Brain microvascular endothelial cell (primary cell): ENCODE results near the gene BCL11A.

Source experiments
- DNase-seq: peaks from one replicate; pipeline ENCODE4 v3.0.0-alpha.2; 2020
- H3K27ac ChIP-seq: fragments of 250-450 bp; sonication (Bioruptor Pico); 2 replicates; pipeline ENCODE4 v1.5.1; 2020; ENCODE audit warnings: mild to moderate bottlenecking, moderate library complexity
- H3K27me3 ChIP-seq: fragments of 250-450 bp; sonication (Bioruptor Pico); replicated peaks from 2 replicates; pipeline ENCODE4 v1.5.1; 2020; ENCODE audit warnings: mild to moderate bottlenecking
- H3K36me3 ChIP-seq: fragments of 250-450 bp; sonication (Bioruptor Pico); replicated peaks from 2 replicates; pipeline ENCODE4 v1.5.1; 2020; ENCODE audit warnings: mild to moderate bottlenecking
- H3K4me3 ChIP-seq: 2 replicates; pipeline ENCODE4 v1.5.1; 2011; ENCODE audit warnings: low read depth, mild to moderate bottlenecking, control low read depth, low read length, moderate library complexity
- CTCF ChIP-seq: IDR thresholded peaks from 2 replicates; pipeline ENCODE4 v1.5.1; 2011; ENCODE audit warnings: low read depth, mild to moderate bottlenecking, moderate library complexity, low read length, control low read depth, inconsistent platforms; ENCODE audit errors: missing control alignments
- in situ Hi-C: cut with HindIII; loops from 2 replicates; pipeline ENCODE4 v1.10.0; 2017; ENCODE audit warnings: low sequenced_read_pairs, low pct_ligation_motif_present

Gene BCL11A

GRCh38 chr2:60512641-60513040, 40.8 kb downstream of the BCL11A start:
- in situ Hi-C loops: no loop called here
- Histone ChIP-seq H3K27ac (no peak overlapping the region), H3K27me3 (no peaks in the 10 kb centered on the region), H3K4me3 (no peak overlapping the region), H3K36me3 (no peaks in the 10 kb centered on the region)
- TF ChIP-seq CTCF: no peak
- DNase-seq: no peak

GRCh38 chr2:60512062-60512622, 41.3 kb downstream of the BCL11A start:
- TF ChIP-seq CTCF: no peak
- H3K4me3 ChIP-seq: no peak overlapping the region

GRCh38 chr2:60510713-60511112, 42.7 kb downstream of the BCL11A start:
- no peak for DNase-seq
- TF ChIP-seq CTCF: no peak
- H3K36me3 ChIP-seq: no peaks in the 10 kb centered on the region
- H3K27me3 ChIP-seq: no peaks in the 10 kb centered on the region
- no peak overlapping the region for H3K4me3 ChIP-seq
- no peak overlapping the region for H3K27ac ChIP-seq
- in situ Hi-C loops: no loop called here

More at GRCh38 chr2:60512062-60512622, 41.3 kb downstream of the BCL11A start:
- in situ Hi-C loops: no loop called here
- Histone ChIP-seq H3K36me3 (no peaks in the 10 kb centered on the region), H3K27me3 (no peaks in the 10 kb centered on the region), H3K27ac (no peak overlapping the region)
- no peak for DNase-seq

- DNase-seq: no peak
- Histone ChIP-seq H3K27me3 (no peaks in the 10 kb centered on the region), H3K4me3 (no peak overlapping the region), H3K27ac (no peak overlapping the region), H3K36me3 (no peaks in the 10 kb centered on the region)
- in situ Hi-C loops: no loop called here
- TF ChIP-seq CTCF: no peak
Measured at GRCh38 chr2:60509066-60509465, 44.4 kb downstream of the BCL11A start.

GRCh38 chr2:60508339-60508917, 45.0 kb downstream of the BCL11A start:
- in situ Hi-C loops: no loop called here
- TF ChIP-seq CTCF: no peak
- no peak for DNase-seq
- H3K27me3 ChIP-seq: no peaks in the 10 kb centered on the region
- H3K36me3 ChIP-seq: no peaks in the 10 kb centered on the region
- no peak overlapping the region for H3K4me3 ChIP-seq
- no peak overlapping the region for H3K27ac ChIP-seq
